Liver (tissue), 9 donors: ENCODE data around the gene ENO4. TPM values are rescaled to one million over a fixed set of nuclear protein-coding genes. Genes with fewer than 3 reads are reported as not detected.

Source experiments
- DNase-seq: peaks from one replicate; pipeline ENCODE4 v3.0.0-alpha.2; 2017; ENCODE audit warnings: low spot score
- H3K27ac ChIP-seq, 2 donors: one replicate each; pipeline ENCODE4 v1.7.0; 2013; ENCODE audit warnings: inconsistent platforms in 2 of 2, low read length in 2 of 2, control low read depth in 1 of 2, low read depth in 1 of 2, mild to moderate bottlenecking in 1 of 2
- H3K27me3 ChIP-seq, 4 donors: one replicate each; pipeline versions ENCODE4 v1.6.1 to v1.7.0; 2013; ENCODE audit warnings: low read length in 3 of 4, inconsistent platforms in 1 of 4, mild to moderate bottlenecking in 1 of 4, moderate library complexity in 1 of 4; ENCODE audit not compliant: control insufficient read depth in 4 of 4, insufficient read depth in 4 of 4
- H3K36me3 ChIP-seq, 4 donors: one replicate each; pipeline versions ENCODE4 v1.6.1 to v1.7.0; 2013; ENCODE audit warnings: low read length in 3 of 4, mild to moderate bottlenecking in 3 of 4, low read depth in 1 of 4, moderate library complexity in 1 of 4; ENCODE audit not compliant: control insufficient read depth in 4 of 4, insufficient read depth in 3 of 4
- H3K4me1 ChIP-seq, 4 donors: one replicate each; pipeline versions ENCODE4 v1.6.1 to v1.7.0; 2013; ENCODE audit warnings: low read length in 3 of 4, mild to moderate bottlenecking in 3 of 4, moderate library complexity in 1 of 4; ENCODE audit not compliant: control insufficient read depth in 4 of 4, insufficient read depth in 4 of 4
- H3K4me3 ChIP-seq, 3 donors: one replicate each; pipeline versions ENCODE4 v1.6.1 to v1.7.0; 2013; ENCODE audit warnings: low read length in 3 of 3, control low read depth in 1 of 3, low read depth in 1 of 3, mild to moderate bottlenecking in 1 of 3
- H3K9ac ChIP-seq, 2 donors: one replicate each; pipeline ENCODE4 v1.7.0; 2013; ENCODE audit warnings: low read length in 2 of 2, mild to moderate bottlenecking in 2 of 2, moderate library complexity in 2 of 2, control low read depth in 1 of 2, low read depth in 1 of 2
- H3K9me3 ChIP-seq, 4 donors: one replicate each; pipeline versions ENCODE4 v1.6.1 to v1.7.0; 2013; ENCODE audit warnings: low read length in 3 of 4; ENCODE audit not compliant: control insufficient read depth in 4 of 4
- FOXA1 ChIP-seq: IDR thresholded peaks from 2 replicates; pipeline ENCODE4 v1.6.1; 2016; ENCODE audit warnings: antibody characterized with exemption
- FOXA2 ChIP-seq: IDR thresholded peaks from 2 replicates; pipeline ENCODE4 v1.6.1; 2016; ENCODE audit warnings: antibody characterized with exemption
- GABPA ChIP-seq, 2 donors: IDR thresholded peaks in 1 of 2; conservative IDR thresholded peaks in 1 of 2; 2 replicates each; pipeline ENCODE4 v1.6.1; 2016; ENCODE audit warnings: antibody characterized with exemption in 2 of 2, mild to moderate bottlenecking in 1 of 2, moderate library complexity in 1 of 2
- HNF4A ChIP-seq, 2 donors: conservative IDR thresholded peaks; 2 replicates each; pipeline ENCODE4 v1.6.1; 2016; ENCODE audit warnings: antibody characterized with exemption in 2 of 2, mild to moderate bottlenecking in 2 of 2
- HNF4G ChIP-seq: IDR thresholded peaks from 2 replicates; pipeline ENCODE4 v1.6.1; 2016; ENCODE audit warnings: antibody characterized with exemption
- JUND ChIP-seq, 2 donors: IDR thresholded peaks; 2 replicates each; pipeline ENCODE4 v1.6.1; 2016; ENCODE audit warnings: antibody characterized with exemption in 2 of 2
- NR2F2 ChIP-seq: IDR thresholded peaks from 2 replicates; pipeline ENCODE4 v1.6.1; 2016; ENCODE audit warnings: antibody characterized with exemption
- RAD21 ChIP-seq, 2 donors: IDR thresholded peaks; 2 replicates each; pipeline ENCODE4 v1.6.1; 2016; ENCODE audit warnings: antibody characterized with exemption in 2 of 2, mild to moderate bottlenecking in 2 of 2
- RXRA ChIP-seq, 2 donors: IDR thresholded peaks; 2 replicates each; pipeline ENCODE4 v1.6.1; 2017 to 2018; ENCODE audit warnings: antibody characterized with exemption in 2 of 2, mild to moderate bottlenecking in 1 of 2
- SP1 ChIP-seq: IDR thresholded peaks from 2 replicates; pipeline ENCODE4 v1.6.1; 2018; ENCODE audit warnings: antibody characterized with exemption, mild to moderate bottlenecking
- TAF1 ChIP-seq: conservative IDR thresholded peaks from 2 replicates; pipeline ENCODE4 v1.6.1; 2016; ENCODE audit warnings: antibody characterized with exemption, mild to moderate bottlenecking
- YY1 ChIP-seq: IDR thresholded peaks from 2 replicates; pipeline ENCODE4 v1.6.1; 2016; ENCODE audit warnings: antibody characterized with exemption, mild to moderate bottlenecking
- WGBS: extraction: QIAGEN DNeasy Blood & Tissue Kit; methylation state at CpG from one replicate; pipeline ENCODE4 v1.1.7; 2013; 5-methylcytosine and 5-hydroxymethylcytosine counted together
- polyA plus RNA-seq, 2 donors: library from polyadenylated mRNA; stranded (reverse) in 1 of 2; unstranded in 1 of 2; fragments of 200-250 nt in 1 of 2; fragments of >200 nt in 1 of 2; fragmentation: Nextera tagmentation in 1 of 2; extraction: Ambion mirVana in 1 of 2; gene quantifications; one replicate each; pipeline versions ENCODE4 v1.2.1 to v1.2.3, GENCODE V29; 2013 to 2015
- total RNA-seq, 2 donors: library from RNA; depleted of rRNA; stranded (reverse); fragments of >200 nt; gene quantifications; one replicate each; pipeline ENCODE4 v1.2.3, GENCODE V29; 2014
- TF ChIP-seq, protein P1 (sequence below): IDR thresholded peaks from 2 replicates; pipeline ENCODE4 v1.6.1; 2016; ENCODE audit warnings: antibody characterized with exemption
- TF ChIP-seq, protein P2 (sequence below): IDR thresholded peaks from 2 replicates; pipeline ENCODE4 v1.6.1; 2016; ENCODE audit warnings: antibody characterized with exemption
- TF ChIP-seq, protein P3 (sequence below): IDR thresholded peaks from 2 replicates; pipeline ENCODE4 v1.6.1; 2016; ENCODE audit warnings: antibody characterized with exemption, mild to moderate bottlenecking
- TF ChIP-seq, protein P4 (sequence below): fragments of 150-350 bp; IDR thresholded peaks from 2 replicates; pipeline ENCODE4 v1.5.1; 2017; ENCODE audit warnings: improper control_type of control experiment, low read depth, low read length; ENCODE audit not compliant: missing input control
- TF ChIP-seq, protein P5 (sequence below): IDR thresholded peaks from 2 replicates; pipeline ENCODE4 v1.6.1; 2016; ENCODE audit warnings: antibody characterized with exemption
- donor health status: healthy.
- donor health status: healthy.
- donor health status: healthy.
- donor health status: healthy.
- donor health status: healthy.

The ENO4 gene
- total and polyA plus RNA-seq, 4 donors, result 0.03 to 0.19 (median 0.10) TPM

DNA sequence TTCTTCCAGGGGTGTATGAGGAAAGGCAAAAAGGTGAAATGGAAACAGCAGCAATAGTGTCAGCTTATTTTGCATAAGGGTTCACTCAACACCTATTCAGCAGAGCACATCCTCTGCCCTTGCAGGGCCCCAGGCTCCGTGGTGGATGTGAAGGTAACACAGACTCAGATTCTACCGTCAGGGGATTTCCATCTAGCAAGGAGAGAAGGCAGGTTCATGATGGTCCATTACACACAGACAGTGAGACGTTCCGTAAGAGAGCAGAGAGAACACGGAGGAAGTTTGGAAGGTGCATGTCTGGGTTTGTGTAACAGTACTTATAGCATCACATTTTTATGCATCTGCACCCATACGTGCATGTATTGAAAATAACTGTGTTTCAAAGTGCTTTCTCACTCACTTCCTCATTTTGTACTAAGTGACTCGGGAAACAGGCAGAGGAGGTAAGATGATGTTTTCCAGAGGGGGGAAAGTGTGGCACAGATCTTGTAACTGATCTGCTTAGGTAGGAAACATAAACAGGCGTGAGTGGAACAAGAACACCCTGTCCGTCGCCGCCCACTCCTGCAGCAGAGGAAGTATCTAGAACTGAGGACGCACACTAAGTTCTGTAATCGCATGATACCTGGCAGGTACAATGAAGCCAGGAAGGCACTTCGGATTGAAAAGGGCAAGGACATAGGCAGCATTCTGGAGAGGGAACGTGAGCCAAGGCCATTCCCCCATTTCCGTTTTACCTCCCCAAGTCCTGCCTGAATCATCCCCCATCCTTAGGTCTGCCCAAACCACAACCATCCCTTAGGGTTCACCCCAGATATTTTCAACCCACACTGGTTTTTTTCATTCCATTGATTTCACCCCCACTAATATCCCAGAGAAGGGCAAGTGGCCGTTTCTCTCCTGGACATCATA lies 1.0 kb upstream of the ENO4 start:
- peaks cover 0 to 2% (median 0%) of the 10 kb centered on the region in 4 donors for H3K36me3 ChIP-seq
- TF ChIP-seq JUND (IDR thresholded peaks at IDR 0.05) (no peak), RAD21 (IDR thresholded peaks at IDR 0.05) (no peak), TAF1 (no peak), FOXA2 (no peak), SP1 (no peak), NR2F2 (no peak), YY1 (no peak), GABPA (IDR thresholded peaks at IDR 0.05 in 1 of 2, conservative IDR thresholded peaks at IDR 0.05 in 1 of 2) (no peak)
- TF ChIP-seq, protein P1, sequence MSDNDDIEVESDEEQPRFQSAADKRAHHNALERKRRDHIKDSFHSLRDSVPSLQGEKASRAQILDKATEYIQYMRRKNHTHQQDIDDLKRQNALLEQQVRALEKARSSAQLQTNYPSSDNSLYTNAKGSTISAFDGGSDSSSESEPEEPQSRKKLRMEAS, result no peak
- TF ChIP-seq, protein P2, sequence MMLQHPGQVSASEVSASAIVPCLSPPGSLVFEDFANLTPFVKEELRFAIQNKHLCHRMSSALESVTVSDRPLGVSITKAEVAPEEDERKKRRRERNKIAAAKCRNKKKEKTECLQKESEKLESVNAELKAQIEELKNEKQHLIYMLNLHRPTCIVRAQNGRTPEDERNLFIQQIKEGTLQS, result no peak
- H3K4me3 ChIP-seq, result peak overlapping the region; percentile 62 to 68 (median 63)
- H3K9ac ChIP-seq, result no peak overlapping the region
- H3K27ac ChIP-seq, result no peak overlapping the region
- WGBS, result 72% methylated on average over 17 of the region's 17 CpGs
- DNase-seq, result no peak
- no peaks in the 10 kb centered on the region for H3K27me3 ChIP-seq
- peaks cover 0 to 13% (median 7%) of the 10 kb centered on the region in 4 donors for H3K4me1 ChIP-seq
- no peaks in the 10 kb centered on the region for H3K9me3 ChIP-seq

DNA sequence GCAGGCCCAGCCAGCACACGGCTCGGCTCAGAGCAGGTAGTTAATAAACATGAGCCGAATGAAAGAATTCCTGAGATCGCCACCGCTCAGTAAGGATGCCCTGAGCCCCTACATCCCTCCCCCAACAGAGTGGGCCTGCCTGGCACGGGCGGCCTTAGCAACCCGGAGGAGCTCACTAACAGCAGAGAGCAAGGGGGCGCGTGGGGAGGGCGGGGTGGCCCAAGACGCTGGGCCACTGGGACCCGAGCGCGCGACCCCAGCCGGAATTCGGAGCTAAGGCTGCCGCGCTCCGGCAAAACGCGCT lies 403 bp upstream of the ENO4 start:
- Histone ChIP-seq H3K36me3 (peaks cover 0 to 2% (median 0%) of the 10 kb centered on the region in 4 donors), H3K9ac (peak overlapping the region; percentile 61 to 71), H3K4me1 (peaks cover 0 to 13% (median 7%) of the 10 kb centered on the region in 4 donors), H3K27me3 (no peaks in the 10 kb centered on the region), H3K4me3 (peak overlapping the region; percentile 62 to 68 (median 63)), H3K9me3 (no peaks in the 10 kb centered on the region), H3K27ac (no peak overlapping the region)
- DNase-seq, result no peak
- WGBS, result 2% methylated on average over 23 of the region's 23 CpGs
- TF ChIP-seq, protein P3, sequence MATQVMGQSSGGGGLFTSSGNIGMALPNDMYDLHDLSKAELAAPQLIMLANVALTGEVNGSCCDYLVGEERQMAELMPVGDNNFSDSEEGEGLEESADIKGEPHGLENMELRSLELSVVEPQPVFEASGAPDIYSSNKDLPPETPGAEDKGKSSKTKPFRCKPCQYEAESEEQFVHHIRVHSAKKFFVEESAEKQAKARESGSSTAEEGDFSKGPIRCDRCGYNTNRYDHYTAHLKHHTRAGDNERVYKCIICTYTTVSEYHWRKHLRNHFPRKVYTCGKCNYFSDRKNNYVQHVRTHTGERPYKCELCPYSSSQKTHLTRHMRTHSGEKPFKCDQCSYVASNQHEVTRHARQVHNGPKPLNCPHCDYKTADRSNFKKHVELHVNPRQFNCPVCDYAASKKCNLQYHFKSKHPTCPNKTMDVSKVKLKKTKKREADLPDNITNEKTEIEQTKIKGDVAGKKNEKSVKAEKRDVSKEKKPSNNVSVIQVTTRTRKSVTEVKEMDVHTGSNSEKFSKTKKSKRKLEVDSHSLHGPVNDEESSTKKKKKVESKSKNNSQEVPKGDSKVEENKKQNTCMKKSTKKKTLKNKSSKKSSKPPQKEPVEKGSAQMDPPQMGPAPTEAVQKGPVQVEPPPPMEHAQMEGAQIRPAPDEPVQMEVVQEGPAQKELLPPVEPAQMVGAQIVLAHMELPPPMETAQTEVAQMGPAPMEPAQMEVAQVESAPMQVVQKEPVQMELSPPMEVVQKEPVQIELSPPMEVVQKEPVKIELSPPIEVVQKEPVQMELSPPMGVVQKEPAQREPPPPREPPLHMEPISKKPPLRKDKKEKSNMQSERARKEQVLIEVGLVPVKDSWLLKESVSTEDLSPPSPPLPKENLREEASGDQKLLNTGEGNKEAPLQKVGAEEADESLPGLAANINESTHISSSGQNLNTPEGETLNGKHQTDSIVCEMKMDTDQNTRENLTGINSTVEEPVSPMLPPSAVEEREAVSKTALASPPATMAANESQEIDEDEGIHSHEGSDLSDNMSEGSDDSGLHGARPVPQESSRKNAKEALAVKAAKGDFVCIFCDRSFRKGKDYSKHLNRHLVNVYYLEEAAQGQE, result no peak
- TF ChIP-seq JUND (IDR thresholded peaks at IDR 0.05) (no peak), FOXA1 (no peak), NR2F2 (no peak), RXRA (IDR thresholded peaks at IDR 0.05) (no peak), SP1 (no peak), HNF4A (conservative IDR thresholded peaks at IDR 0.05) (no peak), FOXA2 (no peak), HNF4G (no peak), YY1 (no peak), RAD21 (IDR thresholded peaks at IDR 0.05) (no peak), TAF1 (no peak)
- TF ChIP-seq, protein P2, result no peak
- TF ChIP-seq, protein P1, result no peak
- TF ChIP-seq, protein P4, sequence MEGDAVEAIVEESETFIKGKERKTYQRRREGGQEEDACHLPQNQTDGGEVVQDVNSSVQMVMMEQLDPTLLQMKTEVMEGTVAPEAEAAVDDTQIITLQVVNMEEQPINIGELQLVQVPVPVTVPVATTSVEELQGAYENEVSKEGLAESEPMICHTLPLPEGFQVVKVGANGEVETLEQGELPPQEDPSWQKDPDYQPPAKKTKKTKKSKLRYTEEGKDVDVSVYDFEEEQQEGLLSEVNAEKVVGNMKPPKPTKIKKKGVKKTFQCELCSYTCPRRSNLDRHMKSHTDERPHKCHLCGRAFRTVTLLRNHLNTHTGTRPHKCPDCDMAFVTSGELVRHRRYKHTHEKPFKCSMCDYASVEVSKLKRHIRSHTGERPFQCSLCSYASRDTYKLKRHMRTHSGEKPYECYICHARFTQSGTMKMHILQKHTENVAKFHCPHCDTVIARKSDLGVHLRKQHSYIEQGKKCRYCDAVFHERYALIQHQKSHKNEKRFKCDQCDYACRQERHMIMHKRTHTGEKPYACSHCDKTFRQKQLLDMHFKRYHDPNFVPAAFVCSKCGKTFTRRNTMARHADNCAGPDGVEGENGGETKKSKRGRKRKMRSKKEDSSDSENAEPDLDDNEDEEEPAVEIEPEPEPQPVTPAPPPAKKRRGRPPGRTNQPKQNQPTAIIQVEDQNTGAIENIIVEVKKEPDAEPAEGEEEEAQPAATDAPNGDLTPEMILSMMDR, result no peak
- TF ChIP-seq, protein P5, sequence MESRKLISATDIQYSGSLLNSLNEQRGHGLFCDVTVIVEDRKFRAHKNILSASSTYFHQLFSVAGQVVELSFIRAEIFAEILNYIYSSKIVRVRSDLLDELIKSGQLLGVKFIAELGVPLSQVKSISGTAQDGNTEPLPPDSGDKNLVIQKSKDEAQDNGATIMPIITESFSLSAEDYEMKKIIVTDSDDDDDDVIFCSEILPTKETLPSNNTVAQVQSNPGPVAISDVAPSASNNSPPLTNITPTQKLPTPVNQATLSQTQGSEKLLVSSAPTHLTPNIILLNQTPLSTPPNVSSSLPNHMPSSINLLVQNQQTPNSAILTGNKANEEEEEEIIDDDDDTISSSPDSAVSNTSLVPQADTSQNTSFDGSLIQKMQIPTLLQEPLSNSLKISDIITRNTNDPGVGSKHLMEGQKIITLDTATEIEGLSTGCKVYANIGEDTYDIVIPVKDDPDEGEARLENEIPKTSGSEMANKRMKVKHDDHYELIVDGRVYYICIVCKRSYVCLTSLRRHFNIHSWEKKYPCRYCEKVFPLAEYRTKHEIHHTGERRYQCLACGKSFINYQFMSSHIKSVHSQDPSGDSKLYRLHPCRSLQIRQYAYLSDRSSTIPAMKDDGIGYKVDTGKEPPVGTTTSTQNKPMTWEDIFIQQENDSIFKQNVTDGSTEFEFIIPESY, result no peak
